HG02981 (cell line): ENCODE results near the gene PSMG2.
"Not testable (repeated sequence)": the region's sequence is repeated elsewhere in the genome, so short reads cannot be mapped to it uniquely, and the experiment has no call there.

Source experiments
- ATAC-seq: cut with Tn5 transposase; IDR thresholded peaks from one replicate; pipeline ENCODE4 v1.9.1; 2021; ENCODE audit warnings: mild to moderate bottlenecking, moderate library complexity; ENCODE audit not compliant: unreplicated experiment

The PSMG2 gene

GRCh38 chr18:12758566-12758965 is 55.7 kb downstream of the PSMG2 start:
- not testable (repeated sequence) for ATAC-seq

DNA sequence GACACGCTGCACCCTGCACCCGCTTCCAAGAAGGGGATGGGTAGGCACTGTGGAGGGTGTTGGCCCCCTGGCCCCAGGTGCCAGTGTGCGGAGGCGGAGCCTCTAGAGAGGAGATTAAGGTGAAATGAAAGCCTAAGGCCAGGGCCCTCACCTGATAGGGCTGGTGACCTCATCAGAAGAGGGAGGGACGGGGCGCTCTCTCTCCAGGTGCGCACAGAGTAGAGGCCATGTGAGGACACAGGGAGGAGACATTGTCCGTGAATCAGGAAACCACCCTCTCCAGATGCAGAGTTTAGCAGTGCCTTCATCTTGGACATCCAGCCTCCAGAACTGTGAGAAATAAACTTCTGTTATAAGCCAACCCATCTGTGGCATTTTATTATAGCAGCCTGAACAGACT is 62.3 kb downstream of the PSMG2 start:
- ATAC-seq, result no peak

- ATAC-seq, result no peak
These were observed 62.7 kb downstream of the PSMG2 start for GRCh38 chr18:12765586-12765985.

- ATAC-seq, result no peak
These were observed 64.2 kb downstream of the PSMG2 start for GRCh38 chr18:12766986-12767433.

- no peak for ATAC-seq
These were observed 64.8 kb downstream of the PSMG2 start for GRCh38 chr18:12767580-12768155.

GRCh38 chr18:12768625-12769024 is 65.8 kb downstream of the PSMG2 start:
- ATAC-seq, result no peak

DNA sequence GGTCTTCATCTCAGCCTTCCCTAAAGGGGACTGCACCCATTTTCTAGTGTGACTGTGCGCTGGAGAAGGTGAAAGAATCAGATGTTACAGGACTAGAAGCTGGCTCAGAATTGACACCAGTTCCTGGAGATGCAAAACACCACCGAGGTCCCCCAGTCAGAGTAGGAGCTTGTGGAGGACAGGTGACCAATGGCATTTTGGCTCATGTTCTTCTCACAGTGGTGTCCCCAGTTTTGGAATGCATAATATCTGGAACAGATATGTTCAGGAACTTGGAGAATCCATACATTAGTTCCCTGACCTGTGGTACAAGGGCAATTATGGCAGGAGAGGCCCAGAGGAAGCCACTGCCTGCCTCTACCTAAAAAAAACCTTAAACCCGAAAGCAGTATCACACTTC is 66.3 kb downstream of the PSMG2 start:
- no peak for ATAC-seq

- ATAC-seq, result no peak
These were observed 67.0 kb downstream of the PSMG2 start for GRCh38 chr18:12769644-12770440.

- no peak for ATAC-seq
These were observed 67.8 kb downstream of the PSMG2 start for GRCh38 chr18:12770469-12771219.

- ATAC-seq, result no peak
These were observed 69.3 kb downstream of the PSMG2 start for GRCh38 chr18:12772111-12772510.

- ATAC-seq, result no peak
These were observed 70.5 kb downstream of the PSMG2 start for GRCh38 chr18:12773369-12773768.

- ATAC-seq, result no peak
These were observed 72.1 kb downstream of the PSMG2 start for GRCh38 chr18:12774982-12775381.
